ENCODE data around the gene ZNF80.

DNA sequence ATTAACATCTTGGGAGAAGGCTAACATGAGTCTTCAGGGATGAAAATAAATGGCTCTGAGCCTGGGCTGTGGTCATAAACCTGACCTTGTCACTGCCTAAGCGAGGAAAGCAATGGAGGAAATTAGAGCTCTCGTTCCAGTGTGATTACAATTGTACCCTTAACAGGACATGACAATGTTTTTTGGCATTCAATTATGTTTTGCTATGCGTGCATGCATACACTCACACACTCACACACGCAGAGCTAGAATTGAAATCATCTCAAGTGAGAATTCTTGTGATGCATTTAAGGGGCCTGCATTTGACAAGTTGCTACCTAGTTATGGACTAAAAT lies 24.1 kb downstream of the ZNF80 start:
- TF ChIP-seq CTCF (optimal IDR thresholded peaks at IDR 0.05 in 1 of 3, IDR thresholded peaks at IDR 0.05 in 1 of 3, conservative IDR thresholded peaks at IDR 0.05 in 1 of 3; ENCODE audit: extremely low read depth in 1 of 3, insufficient read depth in 2 of 3, low read length in 3 of 3): no peak
- no peak for TF ChIP-seq EZH2 (IDR thresholded peaks at IDR 0.05; ENCODE audit: low read length)

Measured in keratinocyte (primary cell).